ENCODE data around the gene SLC7A5.
"Not testable (repeated sequence)": the region's sequence is repeated elsewhere in the genome, so short reads cannot be mapped to it uniquely, and the experiment has no call there.

DNA sequence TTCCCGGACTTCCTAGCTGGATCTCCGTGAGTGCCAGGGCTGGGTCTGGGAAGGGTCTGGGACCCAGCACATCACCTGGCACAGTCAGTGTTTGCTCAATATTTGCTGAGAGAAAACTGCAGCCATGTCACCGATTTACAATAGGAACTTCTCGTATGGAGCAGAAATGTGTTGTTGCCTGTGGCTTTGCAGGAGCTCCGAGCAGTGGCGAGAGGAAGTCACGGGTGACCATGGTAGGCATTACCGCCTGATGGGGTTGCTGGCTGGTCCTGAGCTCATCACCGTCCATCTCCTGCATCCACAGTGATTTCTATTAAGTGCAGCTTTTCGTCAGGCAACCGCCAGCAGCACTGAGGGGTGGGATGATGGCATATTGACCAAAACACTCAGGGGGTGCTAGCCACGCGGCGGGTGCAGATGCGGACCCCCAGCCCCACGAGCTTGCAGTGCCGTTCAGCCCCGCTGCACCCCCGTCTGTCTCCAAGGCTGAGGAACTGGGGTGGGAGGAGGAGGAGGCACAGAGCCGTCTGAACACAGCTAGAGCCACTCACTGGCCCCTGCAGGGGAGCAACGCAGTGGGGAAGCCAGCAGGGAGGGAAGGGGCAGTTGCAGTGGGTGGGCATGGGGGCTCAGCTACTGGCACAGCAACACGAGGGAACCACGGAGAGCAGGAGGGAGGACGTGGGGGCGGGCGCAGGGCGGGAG, 44.9 kb upstream of the SLC7A5 start:
- TF ChIP-seq LEF1 (IDR thresholded peaks at IDR 0.05; ENCODE audit: borderline replicate concordance); SP1 (IDR thresholded peaks at IDR 0.05); FOXM1 (IDR thresholded peaks at IDR 0.05; ENCODE audit: borderline replicate concordance); ARNT (IDR thresholded peaks at IDR 0.05); FOXA1 (IDR thresholded peaks at IDR 0.05); TARDBP (IDR thresholded peaks at IDR 0.05); HDGF (IDR thresholded peaks at IDR 0.05; ENCODE audit: borderline replicate concordance); SUZ12 (IDR thresholded peaks at IDR 0.05); BHLHE40 (IDR thresholded peaks at IDR 0.05; ENCODE audit: borderline replicate concordance); L3MBTL2 (conservative IDR thresholded peaks at IDR 0.05); NFRKB (IDR thresholded peaks at IDR 0.05); FOXK2 (IDR thresholded peaks at IDR 0.05); ELF4 (IDR thresholded peaks at IDR 0.05): not testable (repeated sequence)
- TF ChIP-seq, protein P1, sequence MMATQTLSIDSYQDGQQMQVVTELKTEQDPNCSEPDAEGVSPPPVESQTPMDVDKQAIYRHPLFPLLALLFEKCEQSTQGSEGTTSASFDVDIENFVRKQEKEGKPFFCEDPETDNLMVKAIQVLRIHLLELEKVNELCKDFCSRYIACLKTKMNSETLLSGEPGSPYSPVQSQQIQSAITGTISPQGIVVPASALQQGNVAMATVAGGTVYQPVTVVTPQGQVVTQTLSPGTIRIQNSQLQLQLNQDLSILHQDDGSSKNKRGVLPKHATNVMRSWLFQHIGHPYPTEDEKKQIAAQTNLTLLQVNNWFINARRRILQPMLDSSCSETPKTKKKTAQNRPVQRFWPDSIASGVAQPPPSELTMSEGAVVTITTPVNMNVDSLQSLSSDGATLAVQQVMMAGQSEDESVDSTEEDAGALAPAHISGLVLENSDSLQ (IDR thresholded peaks at IDR 0.05) = not testable (repeated sequence)

Measured in HEK293T (cell line).